CMK (cell line): ENCODE data around the gene TFB2M.

Source experiments
- DNase-seq: peaks from one replicate; pipeline ENCODE4 v3.0.0-alpha.2; 2010; ENCODE audit warnings: low read depth

The TFB2M gene

DNA sequence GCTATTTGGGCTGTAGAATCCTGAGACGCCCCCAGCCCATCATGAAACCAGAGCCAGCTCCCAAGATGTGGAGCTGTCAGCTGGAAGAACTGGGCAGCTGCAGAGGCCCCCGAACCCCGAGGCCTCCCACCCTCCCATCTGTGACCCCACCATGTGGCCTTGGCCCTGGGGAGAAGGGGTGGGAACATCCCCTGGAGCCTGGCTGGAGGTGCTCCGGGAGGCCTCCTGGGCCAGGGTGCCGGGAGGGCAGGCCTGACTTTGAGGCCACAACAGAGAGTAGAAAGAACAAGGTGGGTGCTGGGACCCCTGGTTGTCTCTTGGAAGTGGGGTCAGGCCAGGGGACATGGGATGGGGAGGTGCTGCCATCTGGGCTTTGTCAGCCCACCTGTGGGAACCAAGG lies 53.0 kb downstream of the TFB2M start:
- DNase-seq = no peak

GRCh38 chr1:246512635-246513034 lies 53.4 kb downstream of the TFB2M start:
- no peak for DNase-seq

DNA sequence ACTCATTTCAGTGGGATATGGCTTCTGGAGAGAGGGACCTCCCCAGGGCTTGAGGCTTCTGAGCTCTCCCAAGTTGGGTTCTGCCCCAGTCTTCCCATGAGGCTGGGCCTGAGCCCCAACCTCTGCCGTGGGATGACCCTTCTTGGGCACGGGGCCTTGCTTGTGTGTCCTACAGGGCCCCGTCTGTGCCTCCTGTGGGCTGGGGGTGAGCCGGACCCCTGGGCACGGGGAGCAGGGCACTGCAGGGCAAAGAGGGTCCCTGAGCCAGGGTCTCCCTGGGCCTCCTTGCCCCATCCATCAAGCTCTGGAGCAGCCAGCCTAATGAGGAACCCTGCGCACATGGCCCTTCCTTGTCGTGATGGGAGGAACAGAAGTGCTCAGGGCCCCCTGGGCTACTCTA lies 53.8 kb downstream of the TFB2M start:
- no peak for DNase-seq

GRCh38 chr1:246511203-246511602 lies 54.9 kb downstream of the TFB2M start:
- DNase-seq = no peak

DNA sequence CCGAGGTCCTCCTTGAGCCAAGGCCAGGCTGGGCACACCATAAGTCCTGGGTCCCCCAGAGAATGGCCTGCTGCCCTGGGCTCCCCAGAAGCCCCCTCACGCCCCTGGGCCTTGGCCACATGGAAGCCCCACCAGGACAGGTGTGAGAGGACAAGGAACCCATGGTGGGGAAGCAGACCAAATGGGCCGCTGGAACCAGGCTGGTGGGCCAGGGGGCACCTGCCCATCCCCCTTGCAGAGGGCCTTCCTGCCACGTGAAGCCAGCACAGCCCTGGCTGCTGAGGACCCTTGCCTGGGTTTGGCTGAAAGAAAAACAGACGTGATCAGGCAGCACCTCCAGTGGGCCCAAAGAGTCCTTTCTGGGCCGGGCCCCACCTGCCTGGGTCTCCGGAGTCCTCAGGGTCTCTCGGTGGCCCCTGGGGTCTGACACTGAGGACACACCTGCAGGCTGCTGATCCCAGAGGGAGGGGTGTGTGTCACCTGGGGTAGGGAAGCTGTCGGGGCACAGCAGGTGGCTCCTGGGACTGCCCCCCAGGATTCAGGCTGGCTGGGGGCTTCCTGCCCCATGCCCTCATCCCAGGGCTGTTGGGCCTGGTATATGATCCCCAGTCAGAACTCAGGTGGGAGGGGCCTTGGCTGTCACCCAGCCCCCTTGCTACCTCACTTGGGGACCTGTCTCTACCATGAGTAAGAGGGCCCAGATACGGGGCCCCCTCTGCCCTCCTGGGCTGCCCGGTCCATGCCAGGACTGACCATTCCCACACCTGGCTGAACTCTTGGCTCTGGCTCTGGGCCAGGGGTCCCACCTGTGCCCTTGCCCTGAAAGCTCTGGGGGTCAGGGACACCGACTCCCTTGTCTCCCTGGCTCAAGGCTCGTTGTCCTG lies 55.7 kb downstream of the TFB2M start:
- no peak for DNase-seq

DNA sequence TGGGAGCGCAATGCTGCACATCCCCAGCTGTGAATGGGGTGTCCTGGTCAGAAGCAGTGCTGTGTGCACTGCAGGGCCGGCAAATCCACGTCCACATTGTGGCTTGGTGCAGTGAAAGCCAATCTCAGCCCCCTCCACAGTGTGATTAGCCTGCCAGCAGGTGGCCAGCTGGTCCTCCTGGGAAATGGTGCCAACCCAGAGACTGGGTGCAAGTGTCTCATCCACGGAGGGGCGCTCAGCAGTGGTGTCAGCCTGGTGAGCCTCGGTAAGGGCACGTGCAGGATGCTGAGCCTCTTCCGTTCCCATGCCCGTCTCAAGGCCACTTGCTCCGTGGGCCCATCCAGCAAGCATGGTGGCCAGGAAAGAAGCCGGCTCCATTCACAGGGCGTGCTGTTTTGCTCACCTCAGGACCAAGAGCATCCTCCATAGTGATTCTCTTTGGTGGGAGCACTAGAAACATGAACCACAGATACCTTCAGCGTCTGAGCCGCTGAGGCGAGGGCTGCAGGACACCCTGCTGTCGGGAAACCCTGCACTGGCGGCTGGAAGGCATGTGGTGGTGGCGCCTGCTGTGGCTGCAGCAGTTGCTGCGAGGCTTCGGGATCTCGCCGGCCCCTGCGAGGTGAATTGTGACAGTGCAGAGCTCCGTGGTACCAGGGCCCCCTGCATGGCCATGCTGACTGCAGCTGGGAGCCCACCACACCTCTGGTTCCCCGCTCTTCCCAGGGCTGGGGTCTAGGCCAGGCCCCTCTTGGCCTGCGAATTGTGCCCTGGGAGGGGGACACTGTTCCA lies 57.0 kb downstream of the TFB2M start:
- no peak for DNase-seq

DNA sequence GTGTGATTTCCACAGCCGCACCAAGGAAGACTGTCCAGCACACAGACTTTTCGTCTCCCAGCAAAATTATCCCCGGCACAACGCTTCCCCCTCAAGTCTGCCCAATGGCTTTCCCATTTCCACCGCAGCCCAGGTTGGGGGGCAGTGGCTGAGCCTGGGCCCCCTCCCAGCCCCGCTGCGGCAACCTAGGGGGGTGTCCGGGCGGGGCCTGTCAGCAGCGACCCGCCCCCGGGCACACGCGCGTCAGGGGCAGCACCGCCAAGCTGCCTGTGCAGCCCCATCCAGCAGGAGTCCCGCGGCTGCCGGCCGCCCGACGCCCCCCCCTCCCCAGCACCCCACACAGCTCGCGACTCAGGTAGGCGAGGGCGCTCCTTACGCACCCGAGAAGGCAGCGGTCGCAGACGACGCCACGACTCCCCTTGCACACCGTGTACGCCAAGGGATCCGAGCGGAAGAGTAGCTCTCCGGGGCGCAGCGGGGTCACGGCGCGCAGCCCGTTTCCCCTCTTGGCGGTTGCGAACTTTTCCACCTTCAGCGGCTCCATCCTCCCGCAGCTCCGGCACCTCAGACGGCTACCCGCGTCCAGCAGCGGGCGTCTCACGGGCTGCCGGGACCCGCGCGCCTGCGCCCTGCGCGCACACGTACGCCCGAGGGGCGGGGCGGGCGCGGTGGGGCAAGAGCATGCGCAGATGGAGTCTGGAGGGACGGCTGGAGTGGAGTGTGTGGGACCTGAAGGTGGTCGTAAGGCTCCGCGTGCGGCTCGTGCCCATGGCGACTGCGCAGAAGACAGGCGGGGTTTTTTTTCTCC lies 59.2 kb downstream of the TFB2M start, which contains the start of gene SMYD3:
Gene SMYD3, minus strand, starts transcription at position 606 of the 808 bp plus-strand sequence.
- peak; percentile 75 for DNase-seq

DNA sequence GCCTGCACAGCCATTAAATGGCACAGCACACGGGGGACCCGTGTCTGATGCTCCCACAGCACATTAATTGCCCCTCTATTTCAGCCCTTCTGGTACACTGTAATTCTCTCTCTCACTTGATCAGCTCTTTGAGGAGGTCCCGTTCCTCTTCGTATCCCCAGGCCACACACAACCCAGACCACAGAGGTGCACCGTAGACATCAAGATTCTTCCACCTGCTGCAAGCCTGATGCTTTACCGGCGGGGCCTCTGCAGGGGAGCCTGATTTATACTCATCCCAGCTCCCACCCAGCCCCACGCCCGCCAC lies 59.7 kb downstream of the TFB2M start:
- DNase-seq = no peak

DNA sequence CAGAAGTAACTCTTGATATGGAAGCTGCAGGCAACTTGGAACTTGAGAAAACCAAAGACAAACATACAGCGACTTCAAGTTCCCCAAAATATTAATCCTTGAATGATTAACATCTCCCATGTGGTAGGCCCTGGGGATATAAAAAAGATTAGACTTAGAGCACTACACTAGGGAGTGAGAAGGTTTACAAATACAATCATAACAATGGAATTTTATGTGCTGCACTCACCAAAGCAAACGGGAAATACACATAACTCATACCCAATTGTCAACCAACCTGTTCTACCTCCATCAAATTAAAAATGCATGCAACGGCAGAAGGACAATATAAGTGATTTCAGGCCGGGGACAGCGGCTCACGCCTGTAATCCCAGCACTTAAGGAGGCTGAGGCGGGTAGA lies 62.7 kb downstream of the TFB2M start:
- DNase-seq = no peak

- peak; percentile 52 for DNase-seq
Observed at GRCh38 chr1:246497331-246497915, 68.6 kb downstream of the TFB2M start.

DNA sequence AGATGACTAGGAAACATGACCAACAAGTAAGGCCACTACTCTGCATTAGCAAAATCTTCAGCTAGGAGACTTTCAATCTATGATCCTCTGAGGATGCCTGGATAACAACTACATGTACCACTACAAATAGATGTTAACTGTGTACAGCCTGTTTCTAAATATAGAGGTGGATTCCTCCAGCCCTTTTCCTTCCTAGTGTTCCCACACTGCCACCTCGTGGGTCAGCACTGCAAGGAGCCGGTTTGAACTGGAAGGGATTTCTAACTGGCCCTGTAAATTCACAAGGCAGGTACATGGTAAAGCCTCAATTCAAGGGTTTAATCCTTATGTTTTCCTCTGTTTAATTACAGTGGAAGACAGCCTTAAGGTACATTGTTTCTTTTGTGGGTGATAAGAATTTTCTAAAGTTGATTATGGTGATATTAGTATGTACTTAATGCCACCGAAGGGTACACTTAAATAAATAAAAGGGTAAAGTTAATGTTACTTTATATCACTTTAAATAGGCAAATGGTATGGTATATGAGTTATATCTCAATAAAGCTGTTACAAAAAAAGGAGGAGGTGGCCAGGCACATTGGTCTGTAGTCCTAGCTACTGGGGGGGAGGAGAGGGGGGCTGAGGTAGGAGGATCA lies 73.3 kb downstream of the TFB2M start:
- DNase-seq = no peak

DNA sequence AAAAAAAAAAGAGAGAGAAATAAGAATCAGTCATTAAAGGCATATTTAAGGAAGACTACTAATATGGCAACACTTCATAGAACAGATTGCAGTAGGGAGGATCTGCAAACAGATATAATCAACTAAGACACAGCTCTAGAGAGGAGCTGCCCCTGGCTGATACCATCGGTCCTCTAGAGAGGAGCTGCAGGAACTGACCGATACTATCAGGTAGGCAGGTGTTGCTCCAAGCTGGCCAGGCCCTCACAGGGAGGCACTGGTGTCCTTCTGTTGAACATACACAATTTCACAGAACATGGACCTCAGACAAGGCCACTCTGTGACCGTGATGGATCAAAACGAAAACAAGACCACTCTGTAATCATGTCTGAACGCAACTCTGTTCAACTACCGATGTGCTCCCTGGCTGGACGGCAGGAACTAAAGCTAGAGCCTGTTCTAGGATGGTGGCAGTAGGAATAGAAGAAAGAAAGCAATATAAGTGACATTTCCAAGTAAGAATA lies 74.5 kb downstream of the TFB2M start:
- DNase-seq = no peak
